ENCODE data around the gene DIRAS1. TPM values are rescaled to one million over a fixed set of nuclear protein-coding genes. Genes with fewer than 3 reads are reported as not detected.

The DIRAS1 gene
- total and polyA plus RNA-seq, 4 experiments from 2014 or later: not detected

DNA sequence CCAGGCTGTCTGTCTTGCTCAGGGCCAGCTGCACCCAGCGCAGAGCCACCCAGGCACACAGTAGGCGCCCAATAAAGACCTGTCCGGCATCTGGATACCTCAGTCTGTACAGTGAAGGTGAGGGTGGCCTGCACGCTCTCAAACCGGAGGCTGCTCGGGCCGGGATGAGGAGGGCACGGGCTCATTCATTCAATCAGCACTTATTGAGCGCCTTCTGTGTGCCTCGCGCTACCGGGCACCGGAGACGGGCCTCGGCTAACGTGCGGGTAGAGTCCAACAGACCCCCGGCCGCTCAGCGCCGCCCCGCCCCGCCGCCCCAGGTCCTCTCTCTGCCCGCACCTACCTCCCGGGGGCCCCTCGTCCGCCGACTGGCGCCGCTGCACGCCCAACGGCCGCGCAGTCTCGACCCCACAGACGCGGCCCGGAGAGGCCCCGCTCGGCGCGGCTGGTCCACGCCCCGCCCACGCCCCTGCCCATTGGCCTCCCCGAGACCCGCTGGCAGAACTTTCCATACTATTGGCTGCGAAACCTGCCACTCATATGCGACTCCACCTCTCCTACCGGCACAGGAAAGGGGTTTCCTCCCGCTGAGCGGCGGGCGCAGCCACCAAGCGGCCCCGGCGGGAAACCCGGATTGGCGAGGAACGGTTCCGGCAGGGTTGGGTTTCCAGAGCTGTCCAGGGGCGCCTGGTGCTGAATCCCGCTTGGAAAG lies 18.6 kb upstream of the DIRAS1 start, which contains the start of gene SLC39A3:
SLC39A3 (minus strand) TSS at position 416 of the 712 bp plus-strand sequence. CDS start 2,760 bp downstream, outside the sequence.
- peaks cover 4% of the 10 kb centered on the region for H3K27me3 ChIP-seq (ENCODE audit: insufficient read depth, low read length)
- ChIA-PET POLR2A (ENCODE audit: partially characterized antibody) (interaction anchor here (0.6 to 1.6 kb wide), 3 partner anchors 19 to 91 kb away, joined by 3 to 6 read pairs (median 3); partner anchors contain the start of gene SGTA), CTCF (ENCODE audit: partially characterized antibody) (interaction anchor here (1.1 to 2.0 kb wide), 4 partner anchors 8 to 91 kb away, joined by 3 to 10 read pairs (median 4); partner anchors contain the start of gene SGTA)
- peaks cover 20 to 23% of the 10 kb centered on the region in 2 donors for H3K36me3 Mint-ChIP-seq
- H3K4me1 ChIP-seq (ENCODE audit: insufficient read depth, low read length): peaks cover 18% of the 10 kb centered on the region
- H3K4me3 Mint-ChIP-seq: peak within 1 kb of the TSS; percentile 80 to 90 (median 87)
- peaks cover 12 to 39% (median 17%) of the 10 kb centered on the region in 4 donors for H3K4me1 Mint-ChIP-seq
- peak; percentile 97 to 99 (median 98) for DNase-seq
- peak within 1 kb of the TSS; percentile 29 to 80 (median 75) for H3K27ac Mint-ChIP-seq
- peaks cover 18% of the 10 kb centered on the region for H3K36me3 ChIP-seq (ENCODE audit: insufficient read depth, low read length)
- peak within 1 kb of the TSS; percentile 52 for H3K27ac ChIP-seq (ENCODE audit: low read depth, low read length)
- H3K27me3 Mint-ChIP-seq: peaks cover 2 to 12% of the 10 kb centered on the region in 2 donors
- H3K9me3 ChIP-seq (ENCODE audit: control insufficient read depth in 1 of 2, low read length in 2 of 2): no peaks in the 10 kb centered on the region
- peaks cover 0 to 2% (median 0%) of the 10 kb centered on the region in 8 donors for H3K9me3 Mint-ChIP-seq
- peak within 1 kb of the TSS; percentile 57 to 73 for H3K4me3 ChIP-seq (ENCODE audit: low read length in 2 of 2)
- intact Hi-C loops (cut with micrococcal nuclease): loop anchor here (1.0 kb wide), 3 partner anchors 37 to 102 kb away; partner anchors contain the start of genes GNG7, SGTA and ZNF555

DNA sequence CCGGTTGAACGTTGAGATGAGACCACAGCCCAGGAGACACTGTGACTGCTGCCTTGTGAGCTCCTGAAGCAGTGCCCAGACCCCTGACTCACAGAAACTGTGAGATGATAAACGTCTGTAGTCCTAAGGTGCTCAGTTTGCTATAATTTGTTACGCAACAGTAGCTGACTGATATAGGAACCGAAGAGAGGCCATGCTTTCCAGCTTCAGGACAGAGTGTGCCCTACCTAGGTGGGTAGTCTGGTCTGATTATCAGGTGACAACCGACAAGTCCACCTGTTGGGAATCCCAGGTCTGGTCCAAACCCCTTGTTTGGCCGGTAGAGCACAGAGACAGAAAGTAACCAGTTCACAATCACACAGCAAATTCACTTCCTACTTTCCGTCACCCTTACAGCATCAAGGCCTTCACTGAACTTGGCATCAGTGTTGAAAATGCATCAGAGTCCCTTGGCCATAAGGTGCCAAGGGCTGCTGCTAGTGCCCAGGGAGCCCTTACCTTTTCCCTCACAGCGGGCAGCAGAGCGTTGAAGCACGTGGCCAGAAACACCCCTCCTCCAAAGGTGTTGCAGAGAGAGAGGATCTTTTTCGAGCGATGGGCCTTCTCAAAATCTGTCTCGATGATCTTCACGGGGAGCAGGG lies 15.5 kb upstream of the DIRAS1 start:
- POLR2A ChIA-PET (ENCODE audit: partially characterized antibody): no interaction called here
- Mint-ChIP-seq H3K4me1 (peaks cover 12 to 47% (median 18%) of the 10 kb centered on the region in 4 donors), H3K36me3 (peaks cover 28 to 31% of the 10 kb centered on the region in 2 donors), H3K27me3 (peaks cover 0 to 4% of the 10 kb centered on the region in 2 donors), H3K9me3 (no peaks in the 10 kb centered on the region), H3K4me3 (peak overlapping the region in 2 of 8 donors; percentile 31 to 51), H3K27ac (peak overlapping the region in 1 of 7 donors; percentile 44)
- Histone ChIP-seq H3K27me3 (ENCODE audit: insufficient read depth, low read length) (peaks cover 4% of the 10 kb centered on the region), H3K4me1 (ENCODE audit: insufficient read depth, low read length) (peaks cover 18% of the 10 kb centered on the region), H3K27ac (ENCODE audit: low read depth, low read length) (no peak overlapping the region), H3K36me3 (ENCODE audit: insufficient read depth, low read length) (peaks cover 19% of the 10 kb centered on the region), H3K9me3 (ENCODE audit: control insufficient read depth in 1 of 2, low read length in 2 of 2) (no peaks in the 10 kb centered on the region), H3K4me3 (ENCODE audit: low read length in 2 of 2) (no peak overlapping the region)
- DNase-seq: no peak
- CTCF ChIA-PET (ENCODE audit: partially characterized antibody): interaction anchor here (1.9 kb wide), 1 partner anchor 89 kb away, joined by 5 read pairs; no protein-coding TSS in a partner anchor
- intact Hi-C loops (cut with micrococcal nuclease): no loop called here

DNA sequence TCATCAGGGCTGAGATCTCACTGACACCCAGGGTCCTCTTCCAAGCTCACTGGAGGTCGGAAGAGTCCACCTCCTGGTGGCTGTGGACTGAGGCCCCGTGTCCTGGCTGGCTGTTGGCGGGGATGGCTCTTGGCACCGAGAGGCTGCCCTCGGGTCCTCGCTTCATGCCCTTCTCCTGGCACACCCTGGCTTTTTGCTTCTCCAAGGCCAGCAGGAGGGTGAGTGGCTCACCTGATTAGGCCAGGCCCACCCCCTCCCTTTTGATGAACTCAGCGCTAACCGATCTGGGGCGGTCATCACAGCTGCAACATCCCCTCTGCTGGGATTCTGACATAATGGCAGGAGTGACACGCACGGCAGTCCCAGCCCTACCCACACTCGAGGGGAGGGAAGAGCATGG lies 14.2 kb upstream of the DIRAS1 start:
- intact Hi-C loops (cut with micrococcal nuclease): no loop called here
- no peak overlapping the region for H3K27ac ChIP-seq (ENCODE audit: low read depth, low read length)
- H3K4me3 Mint-ChIP-seq: no peak overlapping the region
- H3K36me3 ChIP-seq (ENCODE audit: insufficient read depth, low read length): peaks cover 19% of the 10 kb centered on the region
- H3K4me1 ChIP-seq (ENCODE audit: insufficient read depth, low read length): peaks cover 18% of the 10 kb centered on the region
- no peak overlapping the region for H3K4me3 ChIP-seq (ENCODE audit: low read length in 2 of 2)
- no peak overlapping the region for H3K27ac Mint-ChIP-seq
- no peaks in the 10 kb centered on the region for H3K9me3 ChIP-seq (ENCODE audit: control insufficient read depth in 1 of 2, low read length in 2 of 2)
- POLR2A ChIA-PET (ENCODE audit: partially characterized antibody): no interaction called here
- peaks cover 28 to 31% of the 10 kb centered on the region in 2 donors for H3K36me3 Mint-ChIP-seq
- no peak for DNase-seq
- no peaks in the 10 kb centered on the region for H3K27me3 ChIP-seq (ENCODE audit: insufficient read depth, low read length)
- no peaks in the 10 kb centered on the region for H3K9me3 Mint-ChIP-seq
- peaks cover 12 to 47% (median 18%) of the 10 kb centered on the region in 4 donors for H3K4me1 Mint-ChIP-seq
- CTCF ChIA-PET (ENCODE audit: partially characterized antibody): interaction anchor here (1.9 kb wide), 1 partner anchor 87 kb away, joined by 5 read pairs; no protein-coding TSS in a partner anchor
- peaks cover 0 to 4% of the 10 kb centered on the region in 2 donors for H3K27me3 Mint-ChIP-seq

DNA sequence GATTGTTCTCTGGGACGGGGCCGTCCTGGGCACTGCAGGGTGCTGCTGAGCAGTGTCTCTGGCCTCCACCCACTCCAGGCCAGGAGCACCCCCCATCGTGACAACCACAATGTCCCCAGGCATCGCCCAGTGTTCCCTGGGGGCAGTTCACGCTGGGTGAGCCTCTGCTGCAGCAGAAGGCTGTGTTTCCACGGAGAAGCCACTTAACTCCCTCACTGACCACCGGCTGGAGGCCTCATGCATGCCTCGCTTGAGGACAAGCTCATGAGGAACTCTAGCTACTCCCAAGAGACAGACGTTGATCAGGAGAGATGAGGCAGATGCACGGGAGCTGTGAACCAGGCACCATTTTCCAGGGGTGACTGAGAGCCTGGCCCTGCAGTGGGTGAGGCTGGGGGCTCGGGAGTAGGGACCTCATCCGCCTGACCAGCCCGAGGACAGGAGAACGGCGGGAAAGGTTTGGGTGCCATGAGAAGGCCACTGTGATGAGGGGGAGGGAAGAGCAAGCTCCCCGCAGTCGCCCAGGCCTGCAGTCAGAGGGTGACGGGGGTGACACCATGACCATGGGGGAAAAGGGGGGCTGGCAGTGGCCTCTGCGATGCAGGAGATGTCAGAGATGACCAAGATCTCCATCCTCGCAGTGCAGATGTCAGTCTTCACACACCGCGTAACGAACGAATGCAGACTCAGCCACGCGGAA lies 13.6 kb upstream of the DIRAS1 start:
- Histone ChIP-seq H3K4me3 (ENCODE audit: low read length in 2 of 2) (no peak overlapping the region), H3K36me3 (ENCODE audit: insufficient read depth, low read length) (peaks cover 19% of the 10 kb centered on the region), H3K27ac (ENCODE audit: low read depth, low read length) (no peak overlapping the region), H3K4me1 (ENCODE audit: insufficient read depth, low read length) (peaks cover 14% of the 10 kb centered on the region), H3K27me3 (ENCODE audit: insufficient read depth, low read length) (no peaks in the 10 kb centered on the region), H3K9me3 (ENCODE audit: control insufficient read depth in 1 of 2, low read length in 2 of 2) (no peaks in the 10 kb centered on the region)
- Mint-ChIP-seq H3K36me3 (peaks cover 28 to 31% of the 10 kb centered on the region in 2 donors), H3K9me3 (no peaks in the 10 kb centered on the region), H3K27ac (peak overlapping the region in 2 of 7 donors; percentile 11 to 37), H3K4me1 (peaks cover 12 to 43% (median 15%) of the 10 kb centered on the region in 4 donors), H3K27me3 (no peaks in the 10 kb centered on the region), H3K4me3 (peak overlapping the region in 1 of 8 donors; percentile 20)
- CTCF ChIA-PET (ENCODE audit: partially characterized antibody): interaction anchor here (1.9 kb wide), 1 partner anchor 87 kb away, joined by 5 read pairs; no protein-coding TSS in a partner anchor
- no peak for DNase-seq
- POLR2A ChIA-PET (ENCODE audit: partially characterized antibody): no interaction called here
- intact Hi-C loops (cut with micrococcal nuclease): no loop called here

DNA sequence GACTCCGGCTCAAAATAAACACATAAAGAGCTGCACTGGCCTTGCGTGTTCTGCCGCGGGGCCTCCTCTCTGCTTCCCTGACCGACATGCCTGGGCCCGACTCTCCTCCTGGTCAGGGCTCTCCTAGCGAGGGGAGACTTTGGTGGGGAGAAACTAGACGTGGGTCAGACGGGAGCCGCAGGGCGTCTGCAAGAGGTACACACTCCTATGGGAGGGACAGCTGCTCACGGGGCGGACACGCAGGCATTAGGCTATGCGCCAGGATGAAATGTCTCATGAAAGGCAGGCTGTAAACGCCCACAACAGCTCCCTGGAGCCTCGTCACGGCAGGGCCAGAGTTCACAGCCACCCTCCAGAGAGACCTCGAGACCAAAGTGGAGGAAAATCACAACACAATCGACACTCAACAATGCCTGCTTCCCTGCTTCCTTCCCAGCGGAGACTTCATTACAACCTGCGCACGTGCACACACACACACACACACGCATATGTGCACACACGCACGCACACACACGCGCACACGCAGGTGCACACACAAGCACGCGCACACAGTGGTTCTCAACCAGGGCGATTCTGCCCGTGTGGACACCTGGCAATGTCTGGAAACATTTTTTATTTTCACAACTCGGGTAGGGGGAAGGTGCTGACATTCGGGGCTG lies 12.9 kb upstream of the DIRAS1 start:
- peaks cover 19% of the 10 kb centered on the region for H3K36me3 ChIP-seq (ENCODE audit: insufficient read depth, low read length)
- H3K27ac Mint-ChIP-seq: peak overlapping the region in 1 of 7 donors; percentile 11
- CTCF ChIA-PET (ENCODE audit: partially characterized antibody): no interaction called here
- H3K4me1 ChIP-seq (ENCODE audit: insufficient read depth, low read length): peaks cover 9% of the 10 kb centered on the region
- no peaks in the 10 kb centered on the region for H3K9me3 Mint-ChIP-seq
- H3K27ac ChIP-seq (ENCODE audit: low read depth, low read length): no peak overlapping the region
- POLR2A ChIA-PET (ENCODE audit: partially characterized antibody): no interaction called here
- intact Hi-C loops (cut with micrococcal nuclease): no loop called here
- no peak overlapping the region for H3K4me3 ChIP-seq (ENCODE audit: low read length in 2 of 2)
- DNase-seq: no peak
- peaks cover 7 to 38% (median 12%) of the 10 kb centered on the region in 4 donors for H3K4me1 Mint-ChIP-seq
- peak overlapping the region in 1 of 8 donors; percentile 10 for H3K4me3 Mint-ChIP-seq
- no peaks in the 10 kb centered on the region for H3K27me3 Mint-ChIP-seq
- H3K36me3 Mint-ChIP-seq: peaks cover 28 to 30% of the 10 kb centered on the region in 2 donors
- H3K27me3 ChIP-seq (ENCODE audit: insufficient read depth, low read length): no peaks in the 10 kb centered on the region
- H3K9me3 ChIP-seq (ENCODE audit: control insufficient read depth in 1 of 2, low read length in 2 of 2): no peaks in the 10 kb centered on the region

DNA sequence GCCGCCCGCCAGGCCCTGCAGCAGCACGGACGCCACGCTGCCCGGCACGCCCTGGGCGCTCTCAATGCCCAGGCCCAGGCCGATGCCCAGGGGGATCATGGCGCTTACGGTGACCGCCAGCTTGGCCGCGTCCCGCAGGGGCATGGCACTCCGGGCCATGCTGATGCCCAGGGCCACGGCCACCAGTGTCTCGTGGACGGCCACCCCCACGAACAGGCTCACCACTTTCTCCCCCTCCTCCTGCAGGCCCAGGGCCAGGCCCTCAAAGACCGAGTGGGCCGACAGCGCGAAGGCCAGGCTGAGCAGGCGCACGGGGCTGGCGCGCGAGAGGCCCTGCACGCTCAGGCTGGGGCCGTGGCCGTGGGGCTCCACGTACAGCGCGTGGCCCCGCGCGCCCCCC lies 11.7 kb upstream of the DIRAS1 start:
- Mint-ChIP-seq H3K27ac (no peak overlapping the region), H3K36me3 (peaks cover 26 to 30% of the 10 kb centered on the region in 2 donors), H3K4me3 (no peak overlapping the region), H3K4me1 (peaks cover 0 to 30% (median 6%) of the 10 kb centered on the region in 4 donors), H3K9me3 (no peaks in the 10 kb centered on the region), H3K27me3 (no peaks in the 10 kb centered on the region)
- Histone ChIP-seq H3K27me3 (ENCODE audit: insufficient read depth, low read length) (no peaks in the 10 kb centered on the region), H3K36me3 (ENCODE audit: insufficient read depth, low read length) (peaks cover 19% of the 10 kb centered on the region), H3K27ac (ENCODE audit: low read depth, low read length) (no peak overlapping the region), H3K9me3 (ENCODE audit: control insufficient read depth in 1 of 2, low read length in 2 of 2) (no peaks in the 10 kb centered on the region), H3K4me1 (ENCODE audit: insufficient read depth, low read length) (no peaks in the 10 kb centered on the region), H3K4me3 (ENCODE audit: low read length in 2 of 2) (no peak overlapping the region)
- POLR2A ChIA-PET (ENCODE audit: partially characterized antibody): no interaction called here
- CTCF ChIA-PET (ENCODE audit: partially characterized antibody): no interaction called here
- no peak for DNase-seq
- intact Hi-C loops (cut with micrococcal nuclease): no loop called here

Data from CD4-positive, alpha-beta memory T cell (primary cell).